Measurements from ENCODE around the gene OPN4. TPM values are rescaled to one million over a fixed set of nuclear protein-coding genes. Genes with fewer than 3 reads are reported as not detected.

Gene OPN4
- total and polyA plus RNA-seq, 2 donors (not counting 3 experiments of a cell fraction or from before 2014, with no cell fraction given) = not detected

- CTCF ChIA-PET = no interaction called here
- no peak overlapping the region for H3K4me3 ChIP-seq (replicated peaks in 1 of 3; ENCODE audit: insufficient read depth in 1 of 3, low read depth in 1 of 3, low read length in 3 of 3)
- H2AFZ ChIP-seq (ENCODE audit: low read depth, low read length) = no peak overlapping the region
- no peaks in the 10 kb centered on the region for H3K9me1 ChIP-seq (replicated peaks; ENCODE audit: control insufficient read depth, extremely low read depth, insufficient read depth, low read length)
- H4K20me1 ChIP-seq (replicated peaks; ENCODE audit: control insufficient read depth, extremely low read depth, insufficient read depth, low read length) = no peaks in the 10 kb centered on the region
- no peak overlapping the region for H3K27ac ChIP-seq (ENCODE audit: insufficient read depth, low read depth, low read length)
- no peaks in the 10 kb centered on the region for H3K4me1 ChIP-seq (ENCODE audit: control insufficient read depth, extremely low read depth, insufficient read depth, low read length)
- POLR2A ChIA-PET = no interaction called here
- intact Hi-C loops (cut with micrococcal nuclease) (no loop called here), dilution Hi-C loops (cut with MboI; ENCODE audit: extremely low pct_ligation_motif_present, low sequenced_read_pairs) (no loop called here)
- H3K9ac ChIP-seq (replicated peaks; ENCODE audit: extremely low read depth, insufficient read depth, low read length) = no peak overlapping the region
- no peak overlapping the region for H3K4me2 ChIP-seq (ENCODE audit: insufficient read depth, low read length)
- TF ChIP-seq MAX (IDR thresholded peaks at IDR 0.05; ENCODE audit: insufficient read depth, insufficient read length) (no peak), JUN (IDR thresholded peaks at IDR 0.05; ENCODE audit: borderline replicate concordance, insufficient read depth, insufficient read length, low read depth) (no peak), EZH2 (IDR thresholded peaks at IDR 0.05; ENCODE audit: borderline replicate concordance, low read depth, low read length, severe bottlenecking) (no peak), POLR2A (IDR thresholded peaks at IDR 0.05; ENCODE audit: low read depth, low read length) (no peak), FOS (IDR thresholded peaks at IDR 0.05; ENCODE audit: borderline replicate concordance, insufficient read depth, low read length) (no peak), CTCF (IDR thresholded peaks at IDR 0.05; ENCODE audit: extremely low read depth in 1 of 2, insufficient read depth in 1 of 2, low read depth in 1 of 2, low read length in 2 of 2) (no peak), POLR2AphosphoS5 (IDR thresholded peaks at IDR 0.05; ENCODE audit: insufficient read depth, low read depth, low read length) (no peak), GATA2 (IDR thresholded peaks at IDR 0.05; ENCODE audit: insufficient read depth, insufficient read length, low read depth, low read length) (no peak), MYC (IDR thresholded peaks at IDR 0.05; ENCODE audit: low read depth, low read length) (no peak)
- no peaks in the 10 kb centered on the region for H3K9me3 ChIP-seq (replicated peaks; ENCODE audit: control insufficient read depth, insufficient read depth, low read length)
- H3K36me3 ChIP-seq (ENCODE audit: control insufficient read depth in 2 of 2, extremely low read depth in 1 of 2, insufficient read depth in 2 of 2, low read length in 2 of 2) = no peaks in the 10 kb centered on the region
- no peak for FAIRE-seq
- no TSS peak for BruUV-seq (replicated peaks)
- H3K27me3 ChIP-seq (ENCODE audit: control insufficient read depth in 2 of 2, insufficient read depth in 2 of 2, low read length in 2 of 2) = peaks cover 11 to 16% of the 10 kb centered on the region in 2 experiments
- DNase-seq (ENCODE audit: low read depth, low spot score) = no peak
- no peaks in the 10 kb centered on the region for H3K79me2 ChIP-seq (ENCODE audit: control insufficient read depth, insufficient read depth, low read length)
Observed at GRCh38 chr10:86630079-86630478, 24.3 kb upstream of the OPN4 start.

Data from endothelial cell of umbilical vein (primary cell).